ENCODE data around the gene OLFML2A. TPM values are rescaled to one million over a fixed set of nuclear protein-coding genes. Genes with fewer than 3 reads are reported as not detected.

The OLFML2A gene
- total and polyA plus RNA-seq, 2 of the 13 experiments (the other 11 are each of a cell fraction or from before 2014, with no cell fraction given): 0.01 to 0.02 TPM

- no peak for TF ChIP-seq KLF16 (CRISPR knock-in tag; IDR thresholded peaks at IDR 0.05)
- no peak for TF ChIP-seq HOXA3 (CRISPR knock-in tag; IDR thresholded peaks at IDR 0.05)
- TF ChIP-seq KLF6 (CRISPR knock-in tag; IDR thresholded peaks at IDR 0.05): no peak
- TF ChIP-seq ZNF839 (CRISPR knock-in tag; IDR thresholded peaks at IDR 0.05; ENCODE audit: borderline replicate concordance): no peak
- TF ChIP-seq ZSCAN25 (CRISPR knock-in tag; IDR thresholded peaks at IDR 0.05): no peak
- TF ChIP-seq ZNF513 (CRISPR knock-in tag; conservative IDR thresholded peaks at IDR 0.05): no peak
- no peak for TF ChIP-seq EHMT2 (IDR thresholded peaks at IDR 0.05; ENCODE audit: borderline replicate concordance, low read depth, low read length)
- TF ChIP-seq IRF1 (CRISPR knock-in tag; IDR thresholded peaks at IDR 0.05; ENCODE audit: low read depth): no peak
- no peak for TF ChIP-seq ZNF75D (CRISPR knock-in tag; IDR thresholded peaks at IDR 0.05; ENCODE audit: borderline replicate concordance)
- TF ChIP-seq CBX5 (CRISPR knock-in tag; IDR thresholded peaks at IDR 0.05; ENCODE audit: borderline replicate concordance): 0 out of 2 replicates have a peak, but pooled peaks have one; percentile 13
- TF ChIP-seq ZFP41 (CRISPR knock-in tag; IDR thresholded peaks at IDR 0.05; ENCODE audit: borderline replicate concordance): no peak
- TF ChIP-seq ZNF432 (CRISPR knock-in tag; IDR thresholded peaks at IDR 0.05; ENCODE audit: borderline replicate concordance): no peak
- TF ChIP-seq PHF20 (CRISPR knock-in tag; IDR thresholded peaks at IDR 0.05): no peak
- TF ChIP-seq IKZF5 (CRISPR knock-in tag; IDR thresholded peaks at IDR 0.05): no peak
- TF ChIP-seq ZNF570 (CRISPR knock-in tag; IDR thresholded peaks at IDR 0.05; ENCODE audit: borderline replicate concordance): no peak
- no peak for TF ChIP-seq PRDM10 (CRISPR knock-in tag; IDR thresholded peaks at IDR 0.05; ENCODE audit: low read depth)
- no peak for TF ChIP-seq ZNF572 (CRISPR knock-in tag; IDR thresholded peaks at IDR 0.05)
- peak; percentile 19; the same call in 1 of the 2 replicates for TF ChIP-seq TFAP4 (IDR thresholded peaks at IDR 0.05; ENCODE audit: borderline replicate concordance, low read depth)
- peak; percentile 35; the same call in 1 of the 2 replicates for TF ChIP-seq ZFP91 (CRISPR knock-in tag; IDR thresholded peaks at IDR 0.05; ENCODE audit: borderline replicate concordance)
- TF ChIP-seq ZNF777 (CRISPR knock-in tag; IDR thresholded peaks at IDR 0.05): no peak
These were observed 63.4 kb downstream of the OLFML2A start (continued) for GRCh38 chr9:124840300-124840833.

Measured in HepG2 (cell line).